Measurements from ENCODE around the gene CCDC195. TPM values are rescaled to one million over a fixed set of nuclear protein-coding genes. Genes with fewer than 3 reads are reported as not detected.

Gene CCDC195
- total and polyA plus RNA-seq, 2 of the 4 experiments (the other 2 are of a cell fraction): not detected

- TF ChIP-seq MAFK (IDR thresholded peaks at IDR 0.05; ENCODE audit: low read depth, low read length): no peak
- TF ChIP-seq MAZ (IDR thresholded peaks at IDR 0.05; ENCODE audit: borderline replicate concordance, low read depth, low read length): no peak
- no peak for TF ChIP-seq USF2 (IDR thresholded peaks at IDR 0.05; ENCODE audit: low read depth, low read length)
- TF ChIP-seq RFX5 (IDR thresholded peaks at IDR 0.05; ENCODE audit: low read depth, low read length): no peak
- no peak for TF ChIP-seq CTCF (conservative IDR thresholded peaks at IDR 0.05; ENCODE audit: low read depth, low read length)
- no peak for TF ChIP-seq POLR2A (IDR thresholded peaks at IDR 0.05; ENCODE audit: low read depth, low read length)
- no peak for TF ChIP-seq RCOR1 (IDR thresholded peaks at IDR 0.05; ENCODE audit: insufficient replicate concordance, low read length)
- no peak for TF ChIP-seq NFE2L2 (IDR thresholded peaks at IDR 0.05; ENCODE audit: low read depth, low read length)
- TF ChIP-seq RAD21 (IDR thresholded peaks at IDR 0.05; ENCODE audit: low read length): no peak
- no peak for TF ChIP-seq MXI1 (IDR thresholded peaks at IDR 0.05; ENCODE audit: borderline replicate concordance, low read depth, low read length)
- TF ChIP-seq FOS (IDR thresholded peaks at IDR 0.05; ENCODE audit: low read depth, low read length): no peak
- TF ChIP-seq BHLHE40 (IDR thresholded peaks at IDR 0.05; ENCODE audit: low read depth, low read length): no peak
- TF ChIP-seq, protein P1, sequence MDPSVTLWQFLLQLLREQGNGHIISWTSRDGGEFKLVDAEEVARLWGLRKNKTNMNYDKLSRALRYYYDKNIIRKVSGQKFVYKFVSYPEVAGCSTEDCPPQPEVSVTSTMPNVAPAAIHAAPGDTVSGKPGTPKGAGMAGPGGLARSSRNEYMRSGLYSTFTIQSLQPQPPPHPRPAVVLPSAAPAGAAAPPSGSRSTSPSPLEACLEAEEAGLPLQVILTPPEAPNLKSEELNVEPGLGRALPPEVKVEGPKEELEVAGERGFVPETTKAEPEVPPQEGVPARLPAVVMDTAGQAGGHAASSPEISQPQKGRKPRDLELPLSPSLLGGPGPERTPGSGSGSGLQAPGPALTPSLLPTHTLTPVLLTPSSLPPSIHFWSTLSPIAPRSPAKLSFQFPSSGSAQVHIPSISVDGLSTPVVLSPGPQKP (IDR thresholded peaks at IDR 0.05; ENCODE audit: borderline replicate concordance, low read depth, low read length): no peak
- no peak for TF ChIP-seq SMC3 (IDR thresholded peaks at IDR 0.05; ENCODE audit: low read depth, low read length)
- no peak for TF ChIP-seq CEBPB (IDR thresholded peaks at IDR 0.05; ENCODE audit: low read depth, low read length)
- no peak for TF ChIP-seq CHD1 (IDR thresholded peaks at IDR 0.05; ENCODE audit: low read depth, low read length)
- no peak overlapping the region for H2BK5ac ChIP-seq (ENCODE audit: low read depth, low read length, poor library complexity, severe bottlenecking)
- H3K9ac ChIP-seq (ENCODE audit: low read depth, low read length): no peak overlapping the region
- H2BK15ac ChIP-seq (ENCODE audit: low read depth, low read length): no peak overlapping the region
- no peaks in the 10 kb centered on the region for H3K79me1 ChIP-seq (ENCODE audit: low read depth in 1 of 2, low read length in 2 of 2)
- no peak overlapping the region for H2BK20ac ChIP-seq (ENCODE audit: low read depth, low read length)
- H3K9me1 ChIP-seq (ENCODE audit: insufficient read depth, low read length): no peaks in the 10 kb centered on the region
- no peaks in the 10 kb centered on the region for H3K36me3 ChIP-seq (ENCODE audit: control insufficient read depth, insufficient read depth, low read length)
- H2BK120ac ChIP-seq (ENCODE audit: low read depth, low read length): no peak overlapping the region
- ChIA-PET POLR2A (ENCODE audit: unreplicated experiment) (no interaction called here), CTCF (no interaction called here)
- no peak overlapping the region for H2AK9ac ChIP-seq (replicated peaks; ENCODE audit: low read depth, low read length, poor library complexity)
- H3K23ac ChIP-seq (ENCODE audit: low read depth, low read length): no peak overlapping the region
- H3K18ac ChIP-seq (ENCODE audit: low read depth, low read length): no peak overlapping the region
- peaks cover 1% of the 10 kb centered on the region; the same call in 1 of the 2 replicates for H3K27me3 ChIP-seq (ENCODE audit: control insufficient read depth, insufficient read depth, low read length)
- H4K5ac ChIP-seq (ENCODE audit: low read depth, low read length): no peak overlapping the region
- H3K4ac ChIP-seq (ENCODE audit: low read depth, low read length): no peak overlapping the region
- ATAC-seq (ENCODE audit: low read depth): no peak
- H3K9me3 ChIP-seq (ENCODE audit: control insufficient read depth, insufficient read depth, low read length): no peaks in the 10 kb centered on the region
- H3K14ac ChIP-seq (replicated peaks; ENCODE audit: low read depth, low read length): no peak overlapping the region
- dilution Hi-C loops (cut with HindIII; ENCODE audit: low sequenced_read_pairs, unreplicated experiment) (no loop called here), in situ Hi-C loops (cut with MboI; ENCODE audit: low sequenced_read_pairs) (no loop called here), intact Hi-C loops (cut with micrococcal nuclease) (no loop called here)
- H4K91ac ChIP-seq (ENCODE audit: insufficient read depth, low read depth, low read length): no peak overlapping the region
- H3K56ac ChIP-seq (ENCODE audit: extremely low read depth, insufficient read depth, low read length): no peak overlapping the region
- H3K4me3 ChIP-seq (ENCODE audit: insufficient read depth, low read depth, low read length): no peak overlapping the region
- H2AK5ac ChIP-seq (ENCODE audit: low read depth, low read length): no peak overlapping the region
- no peak overlapping the region for H3K27ac ChIP-seq (ENCODE audit: insufficient read depth, low read length)
- DNase-seq: no peak
- no peaks in the 10 kb centered on the region for H3K4me1 ChIP-seq (ENCODE audit: control insufficient read depth, insufficient read depth, low read length)
- H4K20me1 ChIP-seq (ENCODE audit: insufficient read depth, low read length): no peaks in the 10 kb centered on the region
- H4K8ac ChIP-seq (ENCODE audit: low read depth in 2 of 2, low read length in 2 of 2): no peak overlapping the region
- no TSS peak for BruUV-seq (replicated peaks)
- H3K4me2 ChIP-seq (ENCODE audit: low read depth, low read length): no peak overlapping the region
- H2AFZ ChIP-seq (replicated peaks; ENCODE audit: low read length, poor library complexity): no peak overlapping the region
- WGBS, 2 experiments (ENCODE audit: extremely low coverage in 2 of 2, insufficient read length in 1 of 2): no CpG with 5 or more reads among the region's 3 CpGs
These were observed 6.9 kb downstream of the CCDC195 start for GRCh38 chr2:224709301-224709700.

Data from IMR-90 (cell line).